Regular cardiac myocyte (primary cell): ENCODE results near the gene ENO4. TPM values are rescaled to one million over a fixed set of nuclear protein-coding genes. Genes with fewer than 3 reads are reported as not detected.

Experiments
- total RNA-seq: library from RNA; depleted of rRNA; stranded (reverse); fragments of >200 nt; gene quantifications from 2 replicates; pipeline ENCODE4 v1.2.3, GENCODE V29; 2014

The ENO4 gene
- total RNA-seq, result under 0.01 TPM in 1 of 2 replicates, not detected in the other

GRCh38 chr10:116849248-116850057 lies at the start of gene ENO4:
Gene ENO4, plus strand, starts transcription at chr10:116849499. Its CDS starts 68 bp downstream, at chr10:116849567.

Other genes with a start within 250 kb of the ENO4 start
- gene PNLIPRP2, start 228.5 kb upstream of the ENO4 start, total RNA-seq, result not detected in 2 replicates
- gene HSPA12A, start 106.9 kb upstream of the ENO4 start, total RNA-seq, result 10.9 and 18.0 TPM in 2 replicates
- 1.2 and 2.5 TPM in 2 replicates for gene SHTN1, start 155.7 kb downstream of the ENO4 start, total RNA-seq